GM12878 (cell line): ENCODE measurements around the gene STX10. TPM values are rescaled to one million over a fixed set of nuclear protein-coding genes. Genes with fewer than 3 reads are reported as not detected.

Experiments
- ATF2 ChIP-seq: IDR thresholded peaks from 2 replicates; pipeline ENCODE4 v1.6.1; 2012; ENCODE audit warnings: low read length, inconsistent platforms
- CTCF ChIP-seq, 3 experiments: IDR thresholded peaks in 2 of 3; conservative IDR thresholded peaks in 1 of 3; 2 replicates each; pipeline ENCODE4 v1.5.1; 2011; ENCODE audit warnings: low read depth in 3 of 3, low read length in 3 of 3, mild to moderate bottlenecking in 3 of 3, control low read depth in 2 of 3, moderate library complexity in 2 of 3, inconsistent platforms in 1 of 3, mixed read lengths in 1 of 3; ENCODE audit not compliant: control insufficient read depth in 2 of 3, insufficient read depth in 1 of 3; ENCODE audit errors: extremely low read depth in 1 of 3
- FOXK2 ChIP-seq: fragments of 450-650 bp; IDR thresholded peaks from 2 replicates; pipeline ENCODE4 v1.6.1; 2017; ENCODE audit warnings: mild to moderate bottlenecking, moderate library complexity
- GATAD2B ChIP-seq: fragments of 450-650 bp; conservative IDR thresholded peaks from 2 replicates; pipeline ENCODE4 v1.6.1; 2017; ENCODE audit warnings: low read depth, mild to moderate bottlenecking, moderate library complexity
- HSF1 ChIP-seq: fragments of 150-350 bp; IDR thresholded peaks from 2 replicates; pipeline ENCODE4 v1.6.1; 2014; ENCODE audit warnings: mild to moderate bottlenecking, low read depth, low read length
- IKZF2 ChIP-seq, 2 experiments: fragments of 450-650 bp; IDR thresholded peaks; 2 replicates each; pipeline ENCODE4 v1.6.1; 2017; ENCODE audit warnings: mild to moderate bottlenecking in 2 of 2, moderate library complexity in 2 of 2
- IRF5 ChIP-seq: fragments of 450-650 bp; IDR thresholded peaks from 2 replicates; pipeline ENCODE4 v1.6.1; 2017; ENCODE audit warnings: borderline replicate concordance
- MEF2B ChIP-seq: fragments of 450-650 bp; IDR thresholded peaks from 2 replicates; pipeline ENCODE4 v1.6.1; 2018; ENCODE audit warnings: mild to moderate bottlenecking, moderate library complexity; ENCODE audit not compliant: partially characterized antibody, poor library complexity, severe bottlenecking
- MTA2 ChIP-seq: fragments of 450-650 bp; IDR thresholded peaks from 2 replicates; pipeline ENCODE4 v1.6.1; 2016; ENCODE audit warnings: low read depth, mild to moderate bottlenecking, moderate library complexity
- NFIC ChIP-seq: IDR thresholded peaks from 2 replicates; pipeline ENCODE4 v1.6.1; 2012; ENCODE audit warnings: low read depth, mild to moderate bottlenecking, inconsistent platforms, low read length, moderate library complexity
- NFYB ChIP-seq: IDR thresholded peaks from 2 replicates; pipeline ENCODE4 v1.6.1; 2011; ENCODE audit warnings: low read depth, mild to moderate bottlenecking, low read length, improper control_type of control experiment, moderate library complexity; ENCODE audit not compliant: insufficient read depth
- NRF1 ChIP-seq: conservative IDR thresholded peaks from 2 replicates; pipeline ENCODE4 v1.6.1; 2011; ENCODE audit warnings: mild to moderate bottlenecking, low read depth, low read length, improper control_type of control experiment
- PML ChIP-seq: IDR thresholded peaks from 2 replicates; pipeline ENCODE4 v1.6.1; 2012; ENCODE audit warnings: low read length, inconsistent platforms
- POLR2A ChIP-seq: IDR thresholded peaks from 2 replicates; pipeline ENCODE4 v1.6.1; 2011; ENCODE audit warnings: low read depth, mild to moderate bottlenecking, low read length
- POU2F2 ChIP-seq: IDR thresholded peaks from 3 replicates; pipeline ENCODE4 v1.6.1; 2011; ENCODE audit warnings: low read depth, mild to moderate bottlenecking, low read length, borderline replicate concordance
- RAD51 ChIP-seq: fragments of 450-650 bp; IDR thresholded peaks from 2 replicates; pipeline ENCODE4 v1.6.1; 2016; ENCODE audit warnings: moderate library complexity, mild to moderate bottlenecking, inconsistent platforms
- RB1 ChIP-seq: fragments of 450-650 bp; formaldehyde crosslinking; IDR thresholded peaks from 2 replicates; pipeline ENCODE4 v1.6.1; 2017; ENCODE audit warnings: mild to moderate bottlenecking, borderline replicate concordance
- RBBP5 ChIP-seq: fragments of 200-600 bp; sonication (generic); conservative IDR thresholded peaks from 2 replicates; pipeline ENCODE4 v1.6.1; 2016
- SIN3A ChIP-seq: IDR thresholded peaks from 2 replicates; pipeline ENCODE4 v1.6.1; 2012; ENCODE audit warnings: low read depth, low read length, improper control_type of control experiment
- SMAD1 ChIP-seq: fragments of 450-650 bp; IDR thresholded peaks from 2 replicates; pipeline ENCODE4 v1.6.1; 2018; ENCODE audit warnings: mild to moderate bottlenecking, low read depth; ENCODE audit not compliant: partially characterized antibody
- SMC3 ChIP-seq: IDR thresholded peaks from 2 replicates; pipeline ENCODE4 v1.6.1; 2011; ENCODE audit warnings: low read length, improper control_type of control experiment, borderline replicate concordance
- STAT3 ChIP-seq: IDR thresholded peaks from 2 replicates; pipeline ENCODE4 v1.6.1; 2011; ENCODE audit warnings: low read depth, low read length, improper control_type of control experiment
- TBL1XR1 ChIP-seq: IDR thresholded peaks from 2 replicates; pipeline ENCODE4 v1.6.1; 2012; ENCODE audit warnings: low read depth, low read length, improper control_type of control experiment
- USF2 ChIP-seq: IDR thresholded peaks from 2 replicates; pipeline ENCODE4 v1.6.1; 2011; ENCODE audit warnings: low read depth, low read length, improper control_type of control experiment, borderline replicate concordance
- ZNF217 ChIP-seq: fragments of 450-650 bp; IDR thresholded peaks from 2 replicates; pipeline ENCODE4 v1.6.1; 2017; ENCODE audit warnings: antibody characterized with exemption, mild to moderate bottlenecking
- ZSCAN29 ChIP-seq: fragments of 450-650 bp; IDR thresholded peaks from 2 replicates; pipeline ENCODE4 v1.6.1; 2017; ENCODE audit warnings: mild to moderate bottlenecking, moderate library complexity
- polyA plus RNA-seq, 11 experiments: library from polyadenylated mRNA; depleted of rRNA in 4 of 11; unstranded in 6 of 11; stranded (reverse) in 5 of 11; fragments of >200 nt; fragmentation: Nextera tagmentation in 4 of 11; fragmentation: Illumina TruSeq in 1 of 11; extraction: Ambion mirVana in 4 of 11; extraction: Trizol in 1 of 11; gene quantifications; 1 replicate in 1 of 11; 2 replicates in 10 of 11; pipeline versions ENCODE4 v1.2.1 to v1.2.3, GENCODE V29; 2011 to 2016; ENCODE audit warnings: inconsistent platforms in 2 of 11, missing spikeins in 2 of 11, low read depth in 1 of 11
- total RNA-seq, 4 experiments: library from RNA; depleted of rRNA in 3 of 4; stranded (reverse); fragments of >200 nt in 3 of 4; fragmentation: Illumina TruSeq in 1 of 4; extraction: Trizol in 1 of 4; gene quantifications; 2 replicates each; pipeline versions ENCODE4 v1.2.1 to v1.2.3, GENCODE V29; 2013 to 2021

STX10 gene
- total and polyA plus RNA-seq, 10 of the 15 experiments (the other 5 are each of a cell fraction or from before 2014, with no cell fraction given) = 0.56 to 76.1 (median 47.6) TPM

- TF ChIP-seq HSF1 (no peak), ZNF217 (peak; percentile 81; the same call in 1 of the 2 replicates), NFYB (no peak), ATF2 (no peak; the same call in 1 of the 2 replicates), NFIC (peak; percentile 97; the same call in 1 of the 2 replicates), STAT3 (no peak), RB1 (no peak), IRF5 (peak; percentile 87), SIN3A (no peak), ZSCAN29 (peak; percentile 52; the same call in 1 of the 2 replicates), RAD51 (peak; percentile 73; the same call in 1 of the 2 replicates), SMC3 (no peak), NRF1 (no peak), FOXK2 (peak; percentile 63; the same call in 1 of the 2 replicates), POLR2A (no peak), CTCF (IDR thresholded peaks at IDR 0.05 in 2 of 3, conservative IDR thresholded peaks at IDR 0.05 in 1 of 3; ENCODE audit: control insufficient read depth in 2 of 3, extremely low read depth in 1 of 3, insufficient read depth in 1 of 3, low read depth in 3 of 3, low read length in 3 of 3) (no peak), MTA2 (peak; percentile 95), RBBP5 (no peak), IKZF2 (IDR thresholded peaks at IDR 0.05) (peak; percentile 95 to 98), PML (peak; percentile 95; the same call in 1 of the 2 replicates), TBL1XR1 (peak; percentile 94), USF2 (no peak; the same call in 1 of the 2 replicates), MEF2B (peak; percentile 88), POU2F2 (peak; percentile 96), SMAD1 (peak; percentile 53), GATAD2B (0 out of 2 replicates have a peak, but pooled peaks have one; percentile 25)
Measured at GRCh38 chr19:13100031-13100588, 50.1 kb downstream of the STX10 start (continued).
